Measurements from ENCODE around the gene FOXN3.

DNA sequence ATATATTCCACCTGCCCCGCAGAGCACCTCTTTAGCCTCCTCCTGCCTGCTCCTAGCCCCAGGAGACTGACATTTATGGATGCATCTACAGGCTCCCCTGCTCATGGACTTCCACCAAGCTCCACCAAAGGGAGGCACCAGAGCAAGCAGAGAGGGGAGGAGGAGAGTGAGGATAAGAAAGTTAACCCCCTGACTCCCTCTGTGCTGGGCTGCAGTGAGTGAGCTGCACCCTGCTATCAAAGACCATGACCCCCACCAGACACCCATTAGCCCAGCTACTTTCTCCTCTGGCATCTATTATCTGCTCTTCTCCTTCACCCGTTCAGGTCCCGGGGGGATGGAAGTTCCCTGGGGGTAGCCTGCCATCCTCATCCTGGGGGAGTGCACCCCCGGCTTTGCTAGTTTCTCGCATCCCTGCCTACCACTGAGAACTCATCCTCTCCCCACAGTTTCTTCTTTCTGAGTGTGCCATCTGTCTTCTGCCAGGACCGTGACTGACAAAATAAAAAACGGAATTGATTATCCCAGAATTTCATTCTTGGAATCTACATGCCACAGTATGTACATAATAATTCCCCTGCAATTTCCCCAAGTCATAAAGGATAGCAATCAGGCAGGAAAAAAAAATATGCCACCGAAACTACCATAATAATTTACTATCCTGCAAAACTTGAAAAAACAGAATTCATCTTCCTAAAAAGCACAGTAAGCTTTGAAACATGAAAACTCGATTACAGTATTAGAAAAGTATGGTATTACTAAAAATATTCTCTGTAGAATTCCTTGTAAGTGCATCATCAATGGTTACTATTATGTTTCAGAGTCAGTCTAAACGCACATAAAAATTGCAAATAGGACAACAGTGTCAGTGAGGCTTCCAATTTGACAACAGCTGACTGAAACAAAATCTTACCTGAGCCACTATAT, 45.2 kb downstream of the FOXN3 start:
- TF ChIP-seq EZH2 (IDR thresholded peaks at IDR 0.05; ENCODE audit: borderline replicate concordance, insufficient read depth, low read length, poor library complexity, severe bottlenecking): no peak
- TF ChIP-seq, protein P1, sequence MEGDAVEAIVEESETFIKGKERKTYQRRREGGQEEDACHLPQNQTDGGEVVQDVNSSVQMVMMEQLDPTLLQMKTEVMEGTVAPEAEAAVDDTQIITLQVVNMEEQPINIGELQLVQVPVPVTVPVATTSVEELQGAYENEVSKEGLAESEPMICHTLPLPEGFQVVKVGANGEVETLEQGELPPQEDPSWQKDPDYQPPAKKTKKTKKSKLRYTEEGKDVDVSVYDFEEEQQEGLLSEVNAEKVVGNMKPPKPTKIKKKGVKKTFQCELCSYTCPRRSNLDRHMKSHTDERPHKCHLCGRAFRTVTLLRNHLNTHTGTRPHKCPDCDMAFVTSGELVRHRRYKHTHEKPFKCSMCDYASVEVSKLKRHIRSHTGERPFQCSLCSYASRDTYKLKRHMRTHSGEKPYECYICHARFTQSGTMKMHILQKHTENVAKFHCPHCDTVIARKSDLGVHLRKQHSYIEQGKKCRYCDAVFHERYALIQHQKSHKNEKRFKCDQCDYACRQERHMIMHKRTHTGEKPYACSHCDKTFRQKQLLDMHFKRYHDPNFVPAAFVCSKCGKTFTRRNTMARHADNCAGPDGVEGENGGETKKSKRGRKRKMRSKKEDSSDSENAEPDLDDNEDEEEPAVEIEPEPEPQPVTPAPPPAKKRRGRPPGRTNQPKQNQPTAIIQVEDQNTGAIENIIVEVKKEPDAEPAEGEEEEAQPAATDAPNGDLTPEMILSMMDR (IDR thresholded peaks at IDR 0.05; ENCODE audit: poor library complexity, severe bottlenecking): no peak

Measured in neural cell (in vitro differentiated cells).